ENCODE results near the gene CACNG4. TPM values are rescaled to one million over a fixed set of nuclear protein-coding genes. Genes with fewer than 3 reads are reported as not detected.
A peak's percentile ranks its signal among the peaks of the same experiment; 100 is the strongest.

CACNG4 gene
- total and polyA plus RNA-seq, 2 experiments from 2014 or later: 1.6 to 4.1 TPM

DNA sequence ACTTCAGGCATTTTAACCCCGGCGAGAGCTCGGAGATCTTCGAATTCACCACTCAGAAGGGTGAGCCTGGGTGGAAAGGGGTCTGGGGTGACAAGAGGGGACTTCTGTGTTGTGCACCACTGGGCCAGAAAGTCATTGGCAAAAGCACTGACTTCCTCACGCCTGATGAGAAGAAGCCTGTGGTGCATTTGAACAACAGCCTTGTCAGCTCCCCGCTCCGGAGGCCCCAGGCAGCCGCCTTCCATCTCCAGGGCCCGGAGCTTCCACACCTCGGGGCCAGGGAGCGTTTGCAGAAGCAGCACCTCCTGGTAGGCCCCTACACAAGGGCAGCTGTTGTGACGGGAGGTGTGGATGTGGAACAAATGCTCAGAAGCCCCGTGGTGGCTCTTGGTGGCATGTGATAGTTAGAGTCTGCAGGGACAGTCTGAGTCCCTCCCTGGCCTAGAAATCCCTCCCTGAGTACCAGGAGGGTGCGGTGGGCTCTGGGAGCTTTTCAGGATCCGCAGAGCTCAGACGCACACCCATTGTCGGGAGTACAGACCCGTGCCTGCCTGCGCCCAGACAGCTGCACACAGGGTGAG lies 89.6 kb downstream of the CACNG4 start:
- Mint-ChIP-seq H3K27me3 (ENCODE audit: insufficient read depth, low read depth, poor library complexity) (peaks cover 4% of the 10 kb centered on the region), H3K9me3 (peaks cover 6% of the 10 kb centered on the region), H3K27ac (no peak overlapping the region), H3K36me3 (ENCODE audit: low read depth) (no peaks in the 10 kb centered on the region), H3K4me1 (no peaks in the 10 kb centered on the region), H3K4me3 (no peak overlapping the region)
- no peaks in the 10 kb centered on the region for H3K36me3 ChIP-seq (ENCODE audit: insufficient read depth)
- no peak overlapping the region for H3K27ac ChIP-seq (ENCODE audit: low read depth)
- peak; percentile 31; the same call in 1 of the 3 replicates for ATAC-seq
- H3K4me3 ChIP-seq: no peak overlapping the region
- H4K20me1 ChIP-seq (replicated peaks; ENCODE audit: insufficient read depth): no peaks in the 10 kb centered on the region
- no peak for DNase-seq (ENCODE audit: low spot score)
- H3K4me2 ChIP-seq: no peak overlapping the region
- no peaks in the 10 kb centered on the region for H3K79me2 ChIP-seq (replicated peaks; ENCODE audit: insufficient read depth)
- TF ChIP-seq, protein P1, sequence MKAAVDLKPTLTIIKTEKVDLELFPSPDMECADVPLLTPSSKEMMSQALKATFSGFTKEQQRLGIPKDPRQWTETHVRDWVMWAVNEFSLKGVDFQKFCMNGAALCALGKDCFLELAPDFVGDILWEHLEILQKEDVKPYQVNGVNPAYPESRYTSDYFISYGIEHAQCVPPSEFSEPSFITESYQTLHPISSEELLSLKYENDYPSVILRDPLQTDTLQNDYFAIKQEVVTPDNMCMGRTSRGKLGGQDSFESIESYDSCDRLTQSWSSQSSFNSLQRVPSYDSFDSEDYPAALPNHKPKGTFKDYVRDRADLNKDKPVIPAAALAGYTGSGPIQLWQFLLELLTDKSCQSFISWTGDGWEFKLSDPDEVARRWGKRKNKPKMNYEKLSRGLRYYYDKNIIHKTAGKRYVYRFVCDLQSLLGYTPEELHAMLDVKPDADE (IDR thresholded peaks at IDR 0.05): no peak
- TF ChIP-seq NANOG (IDR thresholded peaks at IDR 0.05; ENCODE audit: borderline replicate concordance) (no peak), POLR2AphosphoS5 (IDR thresholded peaks at IDR 0.05; ENCODE audit: low read depth) (no peak), STAT1 (IDR thresholded peaks at IDR 0.05; ENCODE audit: unreplicated experiment) (no peak), JUNB (IDR thresholded peaks at IDR 0.05; ENCODE audit: unreplicated experiment) (no peak), EZH2 (IDR thresholded peaks at IDR 0.05; ENCODE audit: low read depth, unreplicated experiment) (no peak), EZH2phosphoT487 (IDR thresholded peaks at IDR 0.05; ENCODE audit: unreplicated experiment) (no peak), ZNF331 (CRISPR knock-in tag; IDR thresholded peaks at IDR 0.05; ENCODE audit: low read depth) (no peak), CREB1 (CRISPR knock-in tag; IDR thresholded peaks at IDR 0.05; ENCODE audit: low read depth) (no peak), REST (IDR thresholded peaks at IDR 0.05; ENCODE audit: unreplicated experiment) (no peak), ZNF114 (CRISPR knock-in tag; IDR thresholded peaks at IDR 0.05) (no peak)
- TF ChIP-seq, protein P2, sequence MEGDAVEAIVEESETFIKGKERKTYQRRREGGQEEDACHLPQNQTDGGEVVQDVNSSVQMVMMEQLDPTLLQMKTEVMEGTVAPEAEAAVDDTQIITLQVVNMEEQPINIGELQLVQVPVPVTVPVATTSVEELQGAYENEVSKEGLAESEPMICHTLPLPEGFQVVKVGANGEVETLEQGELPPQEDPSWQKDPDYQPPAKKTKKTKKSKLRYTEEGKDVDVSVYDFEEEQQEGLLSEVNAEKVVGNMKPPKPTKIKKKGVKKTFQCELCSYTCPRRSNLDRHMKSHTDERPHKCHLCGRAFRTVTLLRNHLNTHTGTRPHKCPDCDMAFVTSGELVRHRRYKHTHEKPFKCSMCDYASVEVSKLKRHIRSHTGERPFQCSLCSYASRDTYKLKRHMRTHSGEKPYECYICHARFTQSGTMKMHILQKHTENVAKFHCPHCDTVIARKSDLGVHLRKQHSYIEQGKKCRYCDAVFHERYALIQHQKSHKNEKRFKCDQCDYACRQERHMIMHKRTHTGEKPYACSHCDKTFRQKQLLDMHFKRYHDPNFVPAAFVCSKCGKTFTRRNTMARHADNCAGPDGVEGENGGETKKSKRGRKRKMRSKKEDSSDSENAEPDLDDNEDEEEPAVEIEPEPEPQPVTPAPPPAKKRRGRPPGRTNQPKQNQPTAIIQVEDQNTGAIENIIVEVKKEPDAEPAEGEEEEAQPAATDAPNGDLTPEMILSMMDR (conservative IDR thresholded peaks at IDR 0.05; ENCODE audit: low read depth in 2 of 2): no peak
- TF ChIP-seq, protein P3, sequence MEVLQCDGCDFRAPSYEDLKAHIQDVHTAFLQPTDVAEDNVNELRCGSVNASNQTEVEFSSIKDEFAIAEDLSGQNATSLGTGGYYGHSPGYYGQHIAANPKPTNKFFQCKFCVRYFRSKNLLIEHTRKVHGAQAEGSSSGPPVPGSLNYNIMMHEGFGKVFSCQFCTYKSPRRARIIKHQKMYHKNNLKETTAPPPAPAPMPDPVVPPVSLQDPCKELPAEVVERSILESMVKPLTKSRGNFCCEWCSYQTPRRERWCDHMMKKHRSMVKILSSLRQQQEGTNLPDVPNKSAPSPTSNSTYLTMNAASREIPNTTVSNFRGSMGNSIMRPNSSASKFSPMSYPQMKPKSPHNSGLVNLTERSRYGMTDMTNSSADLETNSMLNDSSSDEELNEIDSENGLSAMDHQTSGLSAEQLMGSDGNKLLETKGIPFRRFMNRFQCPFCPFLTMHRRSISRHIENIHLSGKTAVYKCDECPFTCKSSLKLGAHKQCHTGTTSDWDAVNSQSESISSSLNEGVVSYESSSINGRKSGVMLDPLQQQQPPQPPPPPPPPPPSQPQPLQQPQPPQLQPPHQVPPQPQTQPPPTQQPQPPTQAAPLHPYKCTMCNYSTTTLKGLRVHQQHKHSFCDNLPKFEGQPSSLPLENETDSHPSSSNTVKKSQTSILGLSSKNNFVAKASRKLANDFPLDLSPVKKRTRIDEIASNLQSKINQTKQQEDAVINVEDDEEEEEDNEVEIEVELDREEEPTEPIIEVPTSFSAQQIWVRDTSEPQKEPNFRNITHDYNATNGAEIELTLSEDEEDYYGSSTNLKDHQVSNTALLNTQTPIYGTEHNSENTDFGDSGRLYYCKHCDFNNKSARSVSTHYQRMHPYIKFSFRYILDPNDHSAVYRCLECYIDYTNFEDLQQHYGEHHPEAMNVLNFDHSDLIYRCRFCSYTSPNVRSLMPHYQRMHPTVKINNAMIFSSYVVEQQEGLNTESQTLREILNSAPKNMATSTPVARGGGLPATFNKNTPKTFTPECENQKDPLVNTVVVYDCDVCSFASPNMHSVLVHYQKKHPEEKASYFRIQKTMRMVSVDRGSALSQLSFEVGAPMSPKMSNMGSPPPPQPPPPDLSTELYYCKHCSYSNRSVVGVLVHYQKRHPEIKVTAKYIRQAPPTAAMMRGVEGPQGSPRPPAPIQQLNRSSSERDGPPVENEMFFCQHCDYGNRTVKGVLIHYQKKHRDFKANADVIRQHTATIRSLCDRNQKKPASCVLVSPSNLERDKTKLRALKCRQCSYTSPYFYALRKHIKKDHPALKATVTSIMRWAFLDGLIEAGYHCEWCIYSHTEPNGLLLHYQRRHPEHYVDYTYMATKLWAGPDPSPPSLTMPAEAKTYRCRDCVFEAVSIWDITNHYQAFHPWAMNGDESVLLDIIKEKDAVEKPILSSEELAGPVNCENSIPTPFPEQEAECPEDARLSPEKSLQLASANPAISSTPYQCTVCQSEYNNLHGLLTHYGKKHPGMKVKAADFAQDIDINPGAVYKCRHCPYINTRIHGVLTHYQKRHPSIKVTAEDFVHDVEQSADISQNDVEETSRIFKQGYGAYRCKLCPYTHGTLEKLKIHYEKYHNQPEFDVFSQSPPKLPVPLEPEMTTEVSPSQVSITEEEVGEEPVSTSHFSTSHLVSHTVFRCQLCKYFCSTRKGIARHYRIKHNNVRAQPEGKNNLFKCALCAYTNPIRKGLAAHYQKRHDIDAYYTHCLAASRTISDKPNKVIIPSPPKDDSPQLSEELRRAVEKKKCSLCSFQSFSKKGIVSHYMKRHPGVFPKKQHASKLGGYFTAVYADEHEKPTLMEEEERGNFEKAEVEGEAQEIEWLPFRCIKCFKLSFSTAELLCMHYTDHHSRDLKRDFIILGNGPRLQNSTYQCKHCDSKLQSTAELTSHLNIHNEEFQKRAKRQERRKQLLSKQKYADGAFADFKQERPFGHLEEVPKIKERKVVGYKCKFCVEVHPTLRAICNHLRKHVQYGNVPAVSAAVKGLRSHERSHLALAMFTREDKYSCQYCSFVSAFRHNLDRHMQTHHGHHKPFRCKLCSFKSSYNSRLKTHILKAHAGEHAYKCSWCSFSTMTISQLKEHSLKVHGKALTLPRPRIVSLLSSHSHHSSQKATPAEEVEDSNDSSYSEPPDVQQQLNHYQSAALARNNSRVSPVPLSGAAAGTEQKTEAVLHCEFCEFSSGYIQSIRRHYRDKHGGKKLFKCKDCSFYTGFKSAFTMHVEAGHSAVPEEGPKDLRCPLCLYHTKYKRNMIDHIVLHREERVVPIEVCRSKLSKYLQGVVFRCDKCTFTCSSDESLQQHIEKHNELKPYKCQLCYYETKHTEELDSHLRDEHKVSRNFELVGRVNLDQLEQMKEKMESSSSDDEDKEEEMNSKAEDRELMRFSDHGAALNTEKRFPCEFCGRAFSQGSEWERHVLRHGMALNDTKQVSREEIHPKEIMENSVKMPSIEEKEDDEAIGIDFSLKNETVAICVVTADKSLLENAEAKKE (CRISPR knock-in tag; IDR thresholded peaks at IDR 0.05): no peak
- H3K27me3 ChIP-seq (ENCODE audit: insufficient read depth): no peaks in the 10 kb centered on the region
- no peaks in the 10 kb centered on the region for H3F3A ChIP-seq (replicated peaks; ENCODE audit: low read depth)
- no peak overlapping the region for H2AFZ ChIP-seq
- H3K9me2 ChIP-seq (ENCODE audit: insufficient read depth): no peaks in the 10 kb centered on the region
- H3K4me1 ChIP-seq (ENCODE audit: insufficient read depth): no peaks in the 10 kb centered on the region

All from GM23338 (cell line).